OCI-LY1 (cell line): ENCODE data around the gene CHST4.

Experiments used
- H2AFZ ChIP-seq: fragments of 200-600 bp; sonication (generic), shearing (Covaris generic); 2 replicates; pipeline ENCODE4 v1.6.0; 2014; ENCODE audit warnings: antibody characterized with exemption, mild to moderate bottlenecking, low read length
- H3F3A ChIP-seq: fragments of 200-600 bp; sonication (generic), shearing (Covaris generic); 2 replicates; pipeline ENCODE4 v1.6.0; 2014; ENCODE audit warnings: mild to moderate bottlenecking, antibody characterized with exemption, low read length, moderate library complexity; ENCODE audit not compliant: insufficient read depth
- H3K27ac ChIP-seq: fragments of 200-600 bp; sonication (generic); 2 replicates; pipeline ENCODE4 v1.5.1; 2014; ENCODE audit warnings: low read length, mixed run types, mild to moderate bottlenecking, low read depth; ENCODE audit not compliant: poor library complexity, severe bottlenecking
- H3K27me3 ChIP-seq: fragments of 200-600 bp; sonication (generic); 2 replicates; pipeline ENCODE4 v1.6.0; 2014; ENCODE audit warnings: antibody characterized with exemption, mild to moderate bottlenecking, low read length, moderate library complexity; ENCODE audit not compliant: insufficient read depth
- H3K36me3 ChIP-seq: fragments of 200-600 bp; sonication (generic); 2 replicates; pipeline ENCODE4 v1.6.1; 2014; ENCODE audit warnings: mild to moderate bottlenecking, antibody characterized with exemption, low read length, moderate library complexity, mixed read lengths; ENCODE audit not compliant: insufficient read depth
- H3K4me1 ChIP-seq: fragments of 200-600 bp; sonication (generic); 2 replicates; pipeline ENCODE4 v1.5.1; 2014; ENCODE audit warnings: mild to moderate bottlenecking, low read length, moderate library complexity; ENCODE audit not compliant: insufficient read depth, severe bottlenecking
- H3K4me2 ChIP-seq: fragments of 200-600 bp; sonication (generic), shearing (Covaris generic); 2 replicates; pipeline ENCODE4 v1.6.1; 2014; ENCODE audit warnings: low read length
- H3K4me3 ChIP-seq: fragments of 200-600 bp; sonication (generic); 2 replicates; pipeline ENCODE4 v1.5.1; 2014; ENCODE audit warnings: low read length, low read depth, mild to moderate bottlenecking, mixed read lengths; ENCODE audit not compliant: poor library complexity, severe bottlenecking
- H3K79me2 ChIP-seq: fragments of 200-600 bp; shearing (Covaris generic); 2 replicates; pipeline ENCODE4 v1.6.1; 2016; ENCODE audit warnings: mixed run types, low read length, mixed read lengths; ENCODE audit not compliant: insufficient read depth
- H3K9ac ChIP-seq: fragments of 200-600 bp; sonication (generic), shearing (Covaris generic); 2 replicates; pipeline ENCODE4 v1.6.1; 2014; ENCODE audit warnings: mild to moderate bottlenecking, low read length, mixed read lengths
- H3K9me2 ChIP-seq: fragments of 200-600 bp; sonication (generic), shearing (Covaris generic); 2 replicates; pipeline ENCODE4 v1.6.1; 2014; ENCODE audit warnings: low read depth, mild to moderate bottlenecking, low read length, mixed read lengths
- H3K9me3 ChIP-seq: fragments of 200-600 bp; shearing (Covaris generic); 2 replicates; pipeline ENCODE4 v1.6.1; 2014; ENCODE audit warnings: low read length, mixed read lengths
- H4K20me1 ChIP-seq: fragments of 200-600 bp; sonication (generic), shearing (Covaris generic); 2 replicates; pipeline ENCODE4 v1.6.0; 2016; ENCODE audit warnings: mild to moderate bottlenecking, low read length; ENCODE audit not compliant: insufficient read depth
- CTCF ChIP-seq: fragments of 200-600 bp; sonication (generic), shearing (Covaris generic); IDR thresholded peaks from 2 replicates; pipeline ENCODE4 v1.5.1; 2017; ENCODE audit warnings: mild to moderate bottlenecking, antibody characterized with exemption, low read length, moderate library complexity, mixed read lengths
- EZH2 ChIP-seq: fragments of 200-600 bp; sonication (generic), shearing (Covaris generic); IDR thresholded peaks from 2 replicates; pipeline ENCODE4 v1.8.0; 2017; ENCODE audit warnings: borderline replicate concordance, mixed run types, mild to moderate bottlenecking, antibody characterized with exemption, low read length, moderate library complexity, mixed read lengths

The CHST4 gene

GRCh38 chr16:71489122-71489521 is 37.1 kb upstream of the CHST4 start, which contains the start of gene ZNF19:
Gene ZNF19, minus strand, starts transcription at chr16:71489324. Its CDS starts 7,210 bp downstream, at chr16:71482114.
- no peak within 1 kb of the TSS for H2AFZ ChIP-seq
- TF ChIP-seq CTCF (no peak), EZH2 (no peak)
- H3K4me3 ChIP-seq = no peak within 1 kb of the TSS
- H3K27ac ChIP-seq = no peak within 1 kb of the TSS
- H3K4me1 ChIP-seq = peaks cover 4% of the 10 kb centered on the region
- no peaks in the 10 kb centered on the region for H3K9me2 ChIP-seq
- no peaks in the 10 kb centered on the region for H3K27me3 ChIP-seq
- no peaks in the 10 kb centered on the region for H3K79me2 ChIP-seq
- H3F3A ChIP-seq = no peaks in the 10 kb centered on the region
- H4K20me1 ChIP-seq = no peaks in the 10 kb centered on the region
- no peak within 1 kb of the TSS for H3K9ac ChIP-seq
- H3K36me3 ChIP-seq = no peaks in the 10 kb centered on the region
- H3K4me2 ChIP-seq = no peak within 1 kb of the TSS
- no peaks in the 10 kb centered on the region for H3K9me3 ChIP-seq

- H3K9me3 ChIP-seq = no peaks in the 10 kb centered on the region
- no peak overlapping the region for H3K4me3 ChIP-seq
- H3K9me2 ChIP-seq = no peaks in the 10 kb centered on the region
- TF ChIP-seq CTCF (no peak), EZH2 (no peak)
- no peak overlapping the region for H3K27ac ChIP-seq
- H3K36me3 ChIP-seq = no peaks in the 10 kb centered on the region
- H3K4me2 ChIP-seq = no peak overlapping the region
- H3K79me2 ChIP-seq = no peaks in the 10 kb centered on the region
- H3K9ac ChIP-seq = no peak overlapping the region
- no peaks in the 10 kb centered on the region for H3F3A ChIP-seq
- no peaks in the 10 kb centered on the region for H3K27me3 ChIP-seq
- H3K4me1 ChIP-seq = no peaks in the 10 kb centered on the region
- no peak overlapping the region for H2AFZ ChIP-seq
- H4K20me1 ChIP-seq = no peaks in the 10 kb centered on the region
Observed at GRCh38 chr16:71490361-71490760, 35.9 kb upstream of the CHST4 start.

- Histone ChIP-seq H3K4me3 (no peak overlapping the region), H3K27me3 (no peaks in the 10 kb centered on the region), H3K4me1 (no peaks in the 10 kb centered on the region), H2AFZ (no peak overlapping the region), H3F3A (no peaks in the 10 kb centered on the region), H3K27ac (no peak overlapping the region), H3K79me2 (no peaks in the 10 kb centered on the region), H4K20me1 (no peaks in the 10 kb centered on the region), H3K9ac (no peak overlapping the region), H3K9me3 (no peaks in the 10 kb centered on the region), H3K4me2 (no peak overlapping the region), H3K9me2 (no peaks in the 10 kb centered on the region), H3K36me3 (no peaks in the 10 kb centered on the region)
- TF ChIP-seq CTCF (no peak), EZH2 (no peak)
Observed at GRCh38 chr16:71491054-71491453, 35.2 kb upstream of the CHST4 start.
